Mesodermal cell (in vitro differentiated cells): ENCODE data around the gene STRAP. TPM values are rescaled to one million over a fixed set of nuclear protein-coding genes. Genes with fewer than 3 reads are reported as not detected.
A peak's percentile ranks its signal among the peaks of the same experiment; 100 is the strongest.

Source experiments
- H3K27ac ChIP-seq: 2 replicates; pipeline ENCODE4 v1.7.0; 2013; ENCODE audit warnings: mild to moderate bottlenecking, low read depth, low read length, moderate library complexity; ENCODE audit not compliant: severe bottlenecking
- H3K36me3 ChIP-seq: 2 replicates; pipeline ENCODE4 v1.7.1; 2013; ENCODE audit warnings: mild to moderate bottlenecking, low read length, moderate library complexity; ENCODE audit not compliant: control insufficient read depth, insufficient read depth
- H3K4me1 ChIP-seq: one replicate; pipeline ENCODE4 v1.7.1; 2013; ENCODE audit warnings: mild to moderate bottlenecking, low read length; ENCODE audit not compliant: insufficient read depth, control insufficient read depth, poor library complexity, severe bottlenecking
- H3K4me3 ChIP-seq: 2 replicates; pipeline ENCODE4 v1.7.0; 2013; ENCODE audit warnings: low read length, control low read depth, mild to moderate bottlenecking; ENCODE audit not compliant: insufficient read depth, poor library complexity, severe bottlenecking; ENCODE audit errors: extremely low read depth
- H3K9me3 ChIP-seq: 2 replicates; pipeline ENCODE4 v1.7.1; 2013; ENCODE audit warnings: mild to moderate bottlenecking, low read length, moderate library complexity; ENCODE audit not compliant: control insufficient read depth
- WGBS, 2 experiments: methylation state at CpG; one replicate each; pipeline ENCODE4 v1.1.5; 2013; ENCODE audit warnings: missing lambda C conversion rate in 2 of 2; ENCODE audit not compliant: insufficient coverage in 2 of 2; 5-methylcytosine and 5-hydroxymethylcytosine counted together
- polyA plus RNA-seq, 2 experiments: library from polyadenylated mRNA; stranded (reverse); fragments of 50-300 nt; gene quantifications; one replicate each; pipeline ENCODE4 v1.2.3, GENCODE V29; 2013

STRAP gene
- 219 TPM for polyA plus RNA-seq (2013, experiment 1 of 2)
- 227 TPM for polyA plus RNA-seq (2013, experiment 2 of 2)

GRCh38 chr12:15882118-15882971 is at the start of gene STRAP:
Gene STRAP, plus strand, starts transcription at chr12:15882387. Its CDS starts 321 bp downstream, at chr12:15882708.
- H3K27ac ChIP-seq = peak within 1 kb of the TSS; percentile 99
- WGBS, 2 experiments = 0% methylated on average over 56 to 58 of the region's 63 CpGs
- H3K36me3 ChIP-seq = peaks cover 30% of the 10 kb centered on the region
- no peaks in the 10 kb centered on the region for H3K9me3 ChIP-seq
- peaks cover 8% of the 10 kb centered on the region for H3K4me1 ChIP-seq
- peak within 1 kb of the TSS; percentile 88 for H3K4me3 ChIP-seq

GRCh38 chr12:15834575-15834974 is 47.6 kb upstream of the STRAP start:
- no peaks in the 10 kb centered on the region for H3K36me3 ChIP-seq
- 80 to 86% methylated on average over 1 to 2 of the region's 4 CpGs for WGBS, 2 experiments
- H3K9me3 ChIP-seq = peaks cover 4% of the 10 kb centered on the region
- H3K4me3 ChIP-seq = no peak overlapping the region
- H3K27ac ChIP-seq = no peak overlapping the region
- H3K4me1 ChIP-seq = no peaks in the 10 kb centered on the region

- 84 to 100% methylated on average over 2 to 5 of the region's 5 CpGs for WGBS, 2 experiments
- peaks cover 4% of the 10 kb centered on the region for H3K9me3 ChIP-seq
- no peaks in the 10 kb centered on the region for H3K4me1 ChIP-seq
- no peaks in the 10 kb centered on the region for H3K36me3 ChIP-seq
- H3K27ac ChIP-seq = no peak overlapping the region
- no peak overlapping the region for H3K4me3 ChIP-seq
Observed at GRCh38 chr12:15837141-15837790, 44.9 kb upstream of the STRAP start.

GRCh38 chr12:15839041-15839440 is 43.1 kb upstream of the STRAP start:
- H3K36me3 ChIP-seq = no peaks in the 10 kb centered on the region
- no peak overlapping the region for H3K4me3 ChIP-seq
- no peaks in the 10 kb centered on the region for H3K4me1 ChIP-seq
- no peak overlapping the region for H3K27ac ChIP-seq
- WGBS, 2 experiments = no CpG with 5 or more reads among the region's 2 CpGs
- H3K9me3 ChIP-seq = peaks cover 4% of the 10 kb centered on the region

- H3K27ac ChIP-seq = no peak overlapping the region
- H3K36me3 ChIP-seq = no peaks in the 10 kb centered on the region
- H3K9me3 ChIP-seq = peaks cover 4% of the 10 kb centered on the region
- H3K4me3 ChIP-seq = no peak overlapping the region
- no peaks in the 10 kb centered on the region for H3K4me1 ChIP-seq
Observed at GRCh38 chr12:15839682-15840081, 42.5 kb upstream of the STRAP start.

GRCh38 chr12:15842108-15842507 is 40.1 kb upstream of the STRAP start:
- no peak overlapping the region for H3K27ac ChIP-seq
- H3K4me3 ChIP-seq = no peak overlapping the region
- WGBS, 2 experiments = 93 to 100% methylated on average over 2 to 3 of the region's 3 CpGs
- no peaks in the 10 kb centered on the region for H3K4me1 ChIP-seq
- peaks cover 1% of the 10 kb centered on the region for H3K9me3 ChIP-seq
- H3K36me3 ChIP-seq = no peaks in the 10 kb centered on the region

- WGBS, 2 experiments = 86% methylated on average over 1 of the region's 2 CpGs; no CpG with 5 or more reads in 1 of the 2 experiments
- no peaks in the 10 kb centered on the region for H3K9me3 ChIP-seq
- no peak overlapping the region for H3K4me3 ChIP-seq
- no peaks in the 10 kb centered on the region for H3K4me1 ChIP-seq
- no peak overlapping the region for H3K27ac ChIP-seq
- no peaks in the 10 kb centered on the region for H3K36me3 ChIP-seq
Observed at GRCh38 chr12:15846887-15847286, 35.3 kb upstream of the STRAP start.

GRCh38 chr12:15848606-15849005 is 33.6 kb upstream of the STRAP start:
- 67 to 100% methylated on average over 1 of the region's 1 CpG for WGBS, 2 experiments
- Histone ChIP-seq H3K36me3 (no peaks in the 10 kb centered on the region), H3K4me1 (no peaks in the 10 kb centered on the region), H3K9me3 (no peaks in the 10 kb centered on the region), H3K27ac (no peak overlapping the region), H3K4me3 (no peak overlapping the region)

- no peak overlapping the region for H3K27ac ChIP-seq
- H3K9me3 ChIP-seq = no peaks in the 10 kb centered on the region
- H3K4me3 ChIP-seq = no peak overlapping the region
- peaks cover 8% of the 10 kb centered on the region for H3K4me1 ChIP-seq
- H3K36me3 ChIP-seq = no peaks in the 10 kb centered on the region
- 89 to 92% methylated on average over 3 of the region's 3 CpGs for WGBS, 2 experiments
Observed at GRCh38 chr12:15851045-15851620, 31.1 kb upstream of the STRAP start.

- no peak overlapping the region for H3K27ac ChIP-seq
- H3K36me3 ChIP-seq = no peaks in the 10 kb centered on the region
- peaks cover 8% of the 10 kb centered on the region for H3K4me1 ChIP-seq
- no CpG with 5 or more reads among the region's 3 CpGs for WGBS, 2 experiments
- no peak overlapping the region for H3K4me3 ChIP-seq
- H3K9me3 ChIP-seq = no peaks in the 10 kb centered on the region
Observed at GRCh38 chr12:15851919-15852318, 30.3 kb upstream of the STRAP start.
